Measurements from ENCODE around the gene C1orf87.

Gene C1orf87

DNA sequence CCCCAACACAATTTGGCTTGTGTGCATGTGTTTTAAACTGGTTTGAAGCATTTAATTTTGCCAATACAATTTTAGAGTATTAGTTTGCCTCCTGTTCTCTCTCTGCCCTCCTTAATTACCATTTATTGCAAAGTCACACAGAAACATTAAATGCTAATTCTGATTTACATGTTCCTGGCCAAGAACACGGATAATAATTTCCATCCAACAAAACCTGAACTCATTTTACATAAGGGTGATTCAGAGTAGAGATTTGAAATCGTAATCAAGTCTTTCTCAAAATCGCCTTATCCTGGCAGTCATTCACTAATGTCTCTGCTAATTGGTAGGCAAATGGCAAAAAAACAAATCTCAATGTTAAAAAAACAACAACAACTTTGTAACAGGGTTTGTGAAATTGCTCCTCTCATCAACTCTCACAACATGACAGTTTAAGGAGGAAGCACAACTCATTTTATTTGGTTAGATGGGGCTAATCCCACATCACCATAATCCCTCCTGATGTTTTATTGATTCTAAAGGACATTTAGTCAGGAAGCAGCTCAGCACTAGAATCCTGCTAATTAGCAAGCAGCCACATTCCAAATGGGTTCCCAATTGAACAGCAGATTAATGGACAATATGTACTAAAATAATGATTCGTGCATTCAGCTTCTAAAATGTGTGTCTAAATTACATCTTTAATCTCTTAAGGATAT is 55.9 kb downstream of the C1orf87 start:
- TF ChIP-seq, protein P1, sequence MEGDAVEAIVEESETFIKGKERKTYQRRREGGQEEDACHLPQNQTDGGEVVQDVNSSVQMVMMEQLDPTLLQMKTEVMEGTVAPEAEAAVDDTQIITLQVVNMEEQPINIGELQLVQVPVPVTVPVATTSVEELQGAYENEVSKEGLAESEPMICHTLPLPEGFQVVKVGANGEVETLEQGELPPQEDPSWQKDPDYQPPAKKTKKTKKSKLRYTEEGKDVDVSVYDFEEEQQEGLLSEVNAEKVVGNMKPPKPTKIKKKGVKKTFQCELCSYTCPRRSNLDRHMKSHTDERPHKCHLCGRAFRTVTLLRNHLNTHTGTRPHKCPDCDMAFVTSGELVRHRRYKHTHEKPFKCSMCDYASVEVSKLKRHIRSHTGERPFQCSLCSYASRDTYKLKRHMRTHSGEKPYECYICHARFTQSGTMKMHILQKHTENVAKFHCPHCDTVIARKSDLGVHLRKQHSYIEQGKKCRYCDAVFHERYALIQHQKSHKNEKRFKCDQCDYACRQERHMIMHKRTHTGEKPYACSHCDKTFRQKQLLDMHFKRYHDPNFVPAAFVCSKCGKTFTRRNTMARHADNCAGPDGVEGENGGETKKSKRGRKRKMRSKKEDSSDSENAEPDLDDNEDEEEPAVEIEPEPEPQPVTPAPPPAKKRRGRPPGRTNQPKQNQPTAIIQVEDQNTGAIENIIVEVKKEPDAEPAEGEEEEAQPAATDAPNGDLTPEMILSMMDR (conservative IDR thresholded peaks at IDR 0.05; ENCODE audit: low read depth, low read length), result no peak
- Histone ChIP-seq H3K27ac (no peak overlapping the region), H2AFZ (ENCODE audit: low read depth) (no peak overlapping the region)

DNA sequence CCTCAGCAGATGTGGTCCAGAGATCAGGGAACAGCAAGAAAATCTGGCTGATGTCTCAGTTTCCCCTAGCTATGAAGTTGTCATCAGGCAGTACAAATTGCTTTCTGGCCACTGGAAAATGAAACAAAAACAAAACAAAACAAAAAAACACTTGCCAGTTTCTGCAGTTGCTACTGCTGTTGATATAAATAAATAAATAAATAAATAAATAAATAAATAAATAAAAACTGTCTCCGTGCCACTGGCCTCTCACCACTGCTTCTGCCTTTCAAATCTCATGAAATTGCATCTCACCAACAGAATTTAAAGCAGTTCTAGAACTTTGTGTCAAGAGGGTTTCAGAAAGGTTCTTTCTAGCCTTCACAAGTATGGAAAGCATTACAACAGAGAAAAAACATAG is 62.9 kb downstream of the C1orf87 start:
- TF ChIP-seq, protein P1 (conservative IDR thresholded peaks at IDR 0.05; ENCODE audit: low read depth, low read length), result no peak
- Histone ChIP-seq H3K27ac (no peak overlapping the region), H3K4me2 (no peak overlapping the region), H4K20me1 (ENCODE audit: insufficient read depth) (no peaks in the 10 kb centered on the region), H3K4me1 (ENCODE audit: low read depth, poor library complexity, severe bottlenecking) (no peaks in the 10 kb centered on the region), H3K4me3 (IDR thresholded peaks at IDR 0.05; ENCODE audit: insufficient read depth, low read depth, low read length) (no peak overlapping the region), H3K27me3 (ENCODE audit: insufficient read depth, low read depth) (no peaks in the 10 kb centered on the region), H3K36me3 (ENCODE audit: insufficient read depth) (no peaks in the 10 kb centered on the region), H3K79me2 (ENCODE audit: insufficient read depth, low read depth) (no peaks in the 10 kb centered on the region), H3K9ac (no peak overlapping the region), H2AFZ (ENCODE audit: low read depth) (no peak overlapping the region)

More for the DNA sequence above, 55.9 kb downstream of the C1orf87 start:
- no peak overlapping the region for H3K9ac ChIP-seq
- no peaks in the 10 kb centered on the region for H3K27me3 ChIP-seq (ENCODE audit: insufficient read depth, low read depth)
- no peaks in the 10 kb centered on the region for H3K36me3 ChIP-seq (ENCODE audit: insufficient read depth)
- no peaks in the 10 kb centered on the region for H3K79me2 ChIP-seq (ENCODE audit: insufficient read depth, low read depth)
- H3K4me3 ChIP-seq (IDR thresholded peaks at IDR 0.05; ENCODE audit: insufficient read depth, low read depth, low read length), result no peak overlapping the region
- no peaks in the 10 kb centered on the region for H4K20me1 ChIP-seq (ENCODE audit: insufficient read depth)
- no peaks in the 10 kb centered on the region for H3K4me1 ChIP-seq (ENCODE audit: low read depth, poor library complexity, severe bottlenecking)
- no peak overlapping the region for H3K4me2 ChIP-seq

DNA sequence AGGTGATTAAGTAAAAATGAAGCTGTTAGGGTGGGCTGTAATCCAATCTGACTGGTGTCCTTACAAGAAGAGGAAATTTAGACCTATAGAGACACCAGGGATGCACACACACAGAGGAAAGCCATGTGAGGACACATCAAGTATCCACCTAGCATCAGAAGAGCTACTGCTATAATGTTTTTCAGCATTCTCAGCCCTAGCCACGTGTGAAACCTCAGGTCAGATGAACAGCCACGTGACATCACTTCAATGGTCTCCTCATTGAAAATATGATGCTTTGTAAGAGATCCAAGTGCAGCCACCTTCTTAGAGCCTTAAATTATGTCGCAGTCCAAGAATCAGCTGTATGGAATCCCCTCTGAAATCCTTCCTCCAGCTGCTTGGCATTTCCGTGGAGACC is 65.1 kb downstream of the C1orf87 start:
- Histone ChIP-seq H3K27ac (no peak overlapping the region), H3K79me2 (ENCODE audit: insufficient read depth, low read depth) (no peaks in the 10 kb centered on the region), H3K27me3 (ENCODE audit: insufficient read depth, low read depth) (no peaks in the 10 kb centered on the region), H4K20me1 (ENCODE audit: insufficient read depth) (no peaks in the 10 kb centered on the region), H2AFZ (ENCODE audit: low read depth) (no peak overlapping the region), H3K4me3 (IDR thresholded peaks at IDR 0.05; ENCODE audit: insufficient read depth, low read depth, low read length) (no peak overlapping the region), H3K36me3 (ENCODE audit: insufficient read depth) (no peaks in the 10 kb centered on the region), H3K4me2 (no peak overlapping the region), H3K9ac (no peak overlapping the region), H3K4me1 (ENCODE audit: low read depth, poor library complexity, severe bottlenecking) (no peaks in the 10 kb centered on the region)
- TF ChIP-seq, protein P1 (conservative IDR thresholded peaks at IDR 0.05; ENCODE audit: low read depth, low read length), result no peak

DNA sequence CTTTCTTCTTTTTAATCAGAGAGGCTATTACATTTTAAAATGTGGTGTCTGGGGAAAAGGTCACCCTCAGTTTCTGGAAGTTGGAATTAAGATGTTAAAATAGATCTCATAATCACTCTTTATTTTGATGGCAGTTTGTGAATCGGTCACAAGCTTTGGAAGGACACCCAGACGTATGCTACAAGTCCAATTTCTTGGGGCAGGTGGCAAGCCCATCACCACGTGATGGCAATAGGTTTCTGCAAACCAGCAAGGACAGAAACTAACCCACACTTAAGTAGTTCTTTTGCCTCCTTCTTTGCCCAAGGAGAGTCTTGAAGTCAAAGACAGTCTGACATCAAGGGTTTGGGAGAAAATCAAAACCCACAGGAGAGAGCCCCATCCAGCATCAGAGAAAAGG is 72.9 kb downstream of the C1orf87 start:
- H3K4me2 ChIP-seq, result no peak overlapping the region
- H3K9ac ChIP-seq, result no peak overlapping the region
- H2AFZ ChIP-seq (ENCODE audit: low read depth), result no peak overlapping the region
- no peaks in the 10 kb centered on the region for H4K20me1 ChIP-seq (ENCODE audit: insufficient read depth)
- H3K27me3 ChIP-seq (ENCODE audit: insufficient read depth, low read depth), result no peaks in the 10 kb centered on the region
- no peaks in the 10 kb centered on the region for H3K36me3 ChIP-seq (ENCODE audit: insufficient read depth)
- TF ChIP-seq, protein P1 (conservative IDR thresholded peaks at IDR 0.05; ENCODE audit: low read depth, low read length), result no peak
- no peaks in the 10 kb centered on the region for H3K4me1 ChIP-seq (ENCODE audit: low read depth, poor library complexity, severe bottlenecking)
- no peak overlapping the region for H3K4me3 ChIP-seq (IDR thresholded peaks at IDR 0.05; ENCODE audit: insufficient read depth, low read depth, low read length)
- no peak overlapping the region for H3K27ac ChIP-seq
- no peaks in the 10 kb centered on the region for H3K79me2 ChIP-seq (ENCODE audit: insufficient read depth, low read depth)
